Fibroblast of skin of abdomen (primary cell): ENCODE measurements around the gene KIF23. TPM values are rescaled to one million over a fixed set of nuclear protein-coding genes. Genes with fewer than 3 reads are reported as not detected.
A peak's percentile ranks its signal among the peaks of the same experiment; 100 is the strongest.
"Not testable (repeated sequence)": the region's sequence is repeated elsewhere in the genome, so short reads cannot be mapped to it uniquely, and the experiment has no call there.

Source experiments
- DNase-seq: peaks from one replicate; pipeline ENCODE4 v3.0.0-alpha.2; 2013
- polyA plus RNA-seq, 2 experiments: library from polyadenylated mRNA; unstranded; fragments of 120-200 nt; gene quantifications; one replicate each; pipeline ENCODE4 v1.2.1, GENCODE V29; 2013; ENCODE audit not compliant: insufficient read length in 2 of 2

KIF23 gene
- polyA plus RNA-seq (2013, experiment 1 of 2; ENCODE audit: insufficient read length) = 33.8 TPM
- 38.2 TPM for polyA plus RNA-seq (2013, experiment 2 of 2; ENCODE audit: insufficient read length)

DNA sequence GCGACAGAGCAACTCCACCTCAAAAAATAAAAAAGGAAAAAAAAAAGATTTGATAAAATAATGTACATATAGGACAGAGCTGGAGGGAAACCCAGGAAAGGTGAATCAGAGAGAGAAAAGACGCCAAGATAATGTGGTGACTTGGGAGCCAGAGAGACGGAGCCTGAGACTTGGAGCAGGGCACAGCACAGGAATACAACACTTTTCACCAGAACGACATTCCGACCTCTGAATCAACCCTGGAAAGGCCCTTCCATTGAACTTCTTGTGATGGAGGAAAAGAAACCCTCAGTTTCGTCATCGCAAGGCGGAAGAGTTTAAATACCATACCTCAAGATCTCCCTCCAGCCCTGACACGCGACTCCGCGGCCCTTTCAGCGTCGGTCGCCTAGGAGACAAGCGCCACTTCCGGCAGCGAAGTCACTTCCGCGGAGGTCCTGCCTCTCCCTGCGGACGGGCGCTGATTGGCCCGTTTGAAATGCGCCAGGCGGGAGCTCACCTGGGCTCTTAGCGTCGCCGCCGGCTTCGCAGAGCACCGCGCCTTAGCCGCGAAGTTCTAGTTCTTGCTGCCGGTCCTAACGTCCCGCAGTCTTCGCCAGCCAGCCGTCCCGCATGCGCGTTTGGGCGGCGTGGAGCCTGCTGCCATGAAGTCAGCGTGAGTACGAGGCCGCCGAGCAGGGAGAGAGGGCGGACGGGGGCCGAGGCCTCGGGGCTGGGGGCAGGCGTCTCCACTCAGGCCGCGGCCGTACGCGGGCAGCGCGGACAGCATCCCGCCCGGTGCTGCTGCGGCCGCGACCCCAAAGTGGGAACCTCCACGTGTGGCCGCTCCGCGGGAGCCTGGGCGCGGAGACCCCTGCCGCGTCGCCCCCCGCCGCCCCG is at the start of gene KIF23:
Gene KIF23 (plus strand): TSS at position 528 of the 879 bp plus-strand sequence. CDS start 117 bp downstream, at position 645.
- peak; percentile 95 for DNase-seq

DNA sequence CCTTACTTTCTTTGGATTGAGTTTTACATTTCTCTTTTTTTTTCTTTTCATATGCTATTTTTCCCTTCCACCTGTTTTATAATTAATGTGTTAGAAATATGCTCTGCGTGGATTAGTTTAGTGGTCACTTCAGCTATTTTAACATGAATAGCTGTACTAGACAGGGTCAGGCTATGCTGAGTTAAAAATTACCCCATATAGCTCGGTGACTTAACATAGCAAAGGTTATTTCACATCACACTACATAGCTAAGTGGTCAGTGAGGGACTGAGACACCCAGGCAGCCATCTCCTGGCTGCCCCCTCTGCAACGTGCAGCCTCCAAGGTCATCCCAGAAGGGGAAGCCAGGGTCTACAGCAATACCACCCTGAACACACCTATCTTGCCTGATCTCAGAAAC is 46.9 kb upstream of the KIF23 start:
- DNase-seq = no peak

DNA sequence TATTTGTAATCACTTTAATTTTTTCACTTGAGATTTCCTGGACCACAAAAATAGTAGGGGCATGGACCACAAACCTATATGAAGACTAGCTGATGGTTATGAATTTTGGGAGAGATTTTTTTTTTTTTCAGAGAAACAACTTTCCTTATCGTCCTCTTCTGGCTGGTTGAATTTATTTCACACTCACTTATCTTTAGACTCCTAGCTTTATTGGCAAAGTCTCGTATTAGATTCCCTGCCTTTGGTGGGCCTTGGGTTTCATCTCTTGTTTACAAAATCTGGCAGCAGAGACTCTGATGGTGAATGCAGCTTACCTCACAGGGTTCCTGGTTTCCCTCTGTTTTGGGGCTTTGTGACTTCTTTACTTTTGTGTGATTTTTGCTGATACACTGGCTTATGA is 44.5 kb upstream of the KIF23 start:
- no peak for DNase-seq

DNA sequence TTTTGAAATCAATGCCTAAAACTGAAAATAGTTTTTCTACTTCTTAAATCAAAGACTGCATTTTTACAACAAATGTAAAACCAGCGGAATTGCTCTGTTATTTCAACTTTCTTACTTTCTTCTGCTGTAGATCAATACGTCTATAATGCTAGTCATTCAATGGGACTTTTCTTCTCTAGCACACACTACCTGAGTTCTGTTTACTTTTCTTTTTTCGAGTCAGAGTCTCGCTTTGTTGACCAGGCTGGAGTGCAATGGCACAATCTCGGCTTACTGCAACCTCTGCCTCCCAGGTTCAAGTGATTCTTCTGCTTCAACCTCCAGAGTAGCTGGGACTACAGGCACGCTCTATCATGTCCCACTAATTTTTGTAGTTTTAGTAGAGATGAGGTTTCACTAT is 40.7 kb upstream of the KIF23 start:
- DNase-seq = no peak

DNA sequence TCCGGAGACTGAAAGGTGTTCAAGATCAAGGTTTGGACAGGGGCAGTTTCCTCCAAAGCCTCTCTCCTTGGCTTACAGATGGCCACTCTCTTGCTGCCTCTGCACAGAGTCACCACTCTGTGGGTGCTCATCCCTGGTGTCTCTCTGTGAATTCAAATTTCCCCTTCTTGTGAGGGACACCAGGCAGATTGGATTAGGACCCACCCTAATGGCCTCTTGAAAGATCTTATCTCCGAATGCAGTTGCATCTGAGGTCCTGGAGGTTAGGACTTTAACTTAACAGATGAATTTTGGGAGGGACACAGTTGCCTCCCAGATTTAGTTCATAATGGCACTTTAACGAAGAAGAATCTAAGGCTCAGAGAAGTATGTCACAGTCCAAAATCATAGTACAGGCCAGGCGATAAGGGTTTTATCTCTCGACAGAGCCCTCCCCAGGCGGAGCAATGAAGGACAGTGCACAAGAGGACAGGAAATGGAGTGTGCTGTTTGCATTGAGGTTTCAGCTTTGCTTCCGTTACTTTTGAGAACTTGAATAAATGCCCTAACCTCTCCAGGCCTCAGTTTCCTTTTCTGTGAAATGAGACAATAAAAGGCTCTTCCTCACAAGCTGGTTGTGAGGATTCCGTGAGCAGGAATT is 38.9 kb upstream of the KIF23 start:
- DNase-seq = no peak

DNA sequence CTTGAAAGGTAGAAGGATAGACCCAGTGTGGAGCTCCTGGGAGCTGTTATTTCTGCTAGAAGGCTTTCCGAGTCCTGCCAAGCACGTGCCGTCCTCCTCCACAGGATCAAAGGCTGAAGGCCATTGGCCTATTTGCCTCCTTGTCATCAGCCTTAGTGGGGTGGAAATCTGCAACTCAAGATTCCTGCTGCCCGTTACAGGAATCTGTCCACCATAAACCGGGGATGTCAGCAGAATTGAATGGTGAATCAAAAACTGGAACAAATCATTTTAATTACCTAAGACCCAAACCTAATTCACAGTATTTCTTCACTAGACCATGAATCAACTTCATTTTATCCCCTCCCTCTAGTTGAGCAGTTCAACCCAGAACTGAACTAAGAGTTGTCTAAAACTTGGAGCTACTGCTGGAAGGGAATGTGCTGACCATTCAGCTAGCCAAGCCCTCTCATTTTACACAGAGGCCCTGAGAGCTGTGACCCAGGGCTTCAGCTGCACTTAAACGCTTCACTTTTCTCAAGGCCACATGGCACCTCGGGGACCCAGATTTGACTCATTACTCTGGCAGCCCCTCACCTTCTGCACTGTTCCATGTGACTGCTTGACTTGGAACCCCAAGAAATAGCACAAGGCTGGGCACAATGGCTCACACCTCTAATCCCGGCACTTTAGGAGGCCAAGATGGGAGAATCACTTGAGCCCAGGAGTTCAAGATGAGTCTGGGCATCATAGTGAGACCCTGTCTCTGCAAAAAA is 36.8 kb upstream of the KIF23 start:
- DNase-seq = no peak

DNA sequence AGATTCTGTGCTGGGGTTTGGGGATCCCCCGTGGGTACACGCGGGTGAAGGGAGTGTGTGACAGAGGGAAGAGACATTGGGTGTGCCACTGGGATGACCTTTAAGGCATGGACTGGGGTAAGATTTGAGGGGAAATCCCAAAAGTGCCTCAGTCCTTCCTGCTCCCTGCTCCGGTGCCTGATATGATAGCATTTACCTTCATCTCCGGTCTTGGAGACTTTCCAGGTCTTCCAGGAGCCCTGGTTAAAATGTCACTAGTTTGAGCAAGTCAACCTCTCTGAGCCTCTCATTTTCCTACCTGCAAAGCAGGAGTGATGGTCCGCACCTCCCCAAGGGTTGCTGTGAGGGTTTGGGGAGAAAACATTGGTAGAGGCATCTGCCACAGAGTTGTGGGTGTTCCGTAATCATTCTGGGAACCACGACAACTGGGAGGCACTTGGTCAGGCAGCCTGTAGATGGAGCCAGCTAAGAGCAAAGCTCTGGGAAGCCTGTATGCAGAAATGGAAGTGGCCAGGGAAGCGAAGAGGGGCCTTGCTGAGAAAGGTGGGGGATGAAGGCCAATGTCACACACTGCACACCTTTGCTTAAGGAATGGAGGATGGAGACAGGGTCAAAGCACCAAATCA is 33.9 kb upstream of the KIF23 start:
- DNase-seq = no peak

DNA sequence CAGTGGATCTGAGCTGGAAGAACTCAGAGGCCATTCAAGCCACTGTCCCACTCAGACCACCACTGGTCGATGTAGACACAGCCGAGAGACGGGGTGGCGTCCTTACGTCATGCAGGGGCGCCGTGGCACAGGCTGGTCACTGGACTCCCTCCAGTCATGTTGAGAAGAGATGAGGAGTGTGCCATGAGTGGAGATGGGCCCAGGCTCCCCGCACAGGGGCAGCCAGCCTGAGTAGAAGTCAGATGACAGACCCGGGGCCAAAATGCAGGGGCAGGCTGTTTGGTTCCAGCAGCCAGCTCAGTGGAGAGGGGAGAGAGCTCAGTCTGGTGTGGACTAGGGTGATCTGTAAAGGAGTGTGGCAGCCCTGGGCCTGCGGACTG is 33.4 kb upstream of the KIF23 start:
- no peak for DNase-seq

DNA sequence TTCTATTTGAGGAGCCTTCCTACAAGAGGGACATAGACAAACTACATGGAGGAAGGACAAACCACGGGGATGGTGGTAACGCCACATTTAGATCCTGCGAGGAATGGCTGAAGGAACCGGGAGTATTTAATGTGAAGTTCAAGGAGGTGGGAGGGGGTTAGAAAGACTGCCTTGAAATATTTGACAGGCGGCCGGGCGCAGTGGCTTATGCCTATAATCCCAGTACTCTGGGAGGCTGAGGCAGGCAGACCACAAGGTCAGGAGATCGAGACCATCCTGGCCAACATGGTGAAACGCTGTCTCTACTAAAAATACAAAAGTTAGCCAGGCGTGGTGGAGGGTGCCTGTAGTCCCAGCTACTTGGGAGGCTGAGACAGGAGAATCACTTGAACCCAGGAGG is 32.0 kb upstream of the KIF23 start:
- DNase-seq = not testable (repeated sequence)

DNA sequence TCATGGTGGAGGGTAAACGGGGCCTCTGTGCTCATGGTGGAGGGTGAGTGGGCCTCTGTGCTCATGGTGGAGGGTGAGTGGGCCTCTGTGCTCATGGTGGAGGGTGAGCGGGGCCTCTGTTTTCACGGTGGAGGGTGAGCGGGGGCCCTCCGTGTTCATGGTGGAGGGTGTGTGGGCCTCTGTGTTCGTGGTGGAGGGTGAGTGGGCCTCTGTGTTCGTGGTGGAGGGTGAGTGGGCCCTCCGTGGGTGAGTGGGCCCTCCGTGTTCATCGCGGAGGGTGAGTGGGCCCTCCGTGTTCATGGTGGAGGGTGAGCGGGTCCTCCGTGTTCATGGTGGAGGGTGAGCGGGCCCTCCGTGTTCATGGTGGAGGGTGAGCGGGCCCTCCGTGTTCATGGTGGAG is 30.1 kb upstream of the KIF23 start:
- not testable (repeated sequence) for DNase-seq

DNA sequence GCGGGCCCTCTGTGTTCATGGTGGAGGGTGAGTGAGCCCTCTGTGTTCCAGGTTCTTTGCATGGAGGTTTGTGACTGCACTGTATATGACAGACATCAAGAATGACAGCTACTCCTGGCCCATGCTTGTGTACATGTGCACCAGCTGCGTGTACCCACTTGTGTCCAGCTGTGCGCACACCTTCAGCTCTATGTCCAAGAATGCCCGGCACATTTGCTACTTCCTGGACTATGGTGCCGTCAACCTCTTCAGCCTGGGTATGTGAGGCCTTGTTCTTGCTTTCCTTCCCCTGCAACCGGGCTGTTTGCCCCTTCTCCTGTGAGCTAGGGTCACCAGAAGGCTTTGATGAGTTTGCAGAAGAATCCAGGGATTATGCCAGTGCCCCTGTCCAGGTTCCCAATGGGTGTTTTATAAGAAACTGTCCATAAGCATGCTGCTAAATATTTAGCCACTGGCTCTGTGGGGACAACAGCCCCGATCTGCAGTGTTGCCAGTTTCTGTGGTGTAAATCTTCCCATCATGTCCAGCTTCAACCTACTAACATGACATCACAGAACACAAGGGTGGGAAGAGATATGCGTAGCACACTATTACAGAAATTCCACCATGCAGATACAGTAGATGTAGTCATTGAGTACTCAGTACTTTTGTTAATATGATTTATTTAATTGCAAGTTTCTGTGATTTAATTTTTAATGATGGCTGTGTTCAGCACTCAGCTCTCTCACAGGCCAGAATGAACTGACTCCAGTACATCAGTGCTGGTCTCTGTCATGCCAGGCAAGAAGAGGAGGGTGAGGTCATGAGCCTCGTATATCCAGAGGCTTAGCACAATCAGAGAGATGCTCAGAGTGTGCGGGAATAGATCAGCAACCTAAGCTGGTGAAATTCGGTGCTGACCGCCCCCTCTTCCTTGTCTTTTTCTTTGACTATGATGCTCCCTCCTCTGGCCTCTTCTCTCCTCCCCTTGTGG is 29.2 kb upstream of the KIF23 start:
- no peak for DNase-seq

DNA sequence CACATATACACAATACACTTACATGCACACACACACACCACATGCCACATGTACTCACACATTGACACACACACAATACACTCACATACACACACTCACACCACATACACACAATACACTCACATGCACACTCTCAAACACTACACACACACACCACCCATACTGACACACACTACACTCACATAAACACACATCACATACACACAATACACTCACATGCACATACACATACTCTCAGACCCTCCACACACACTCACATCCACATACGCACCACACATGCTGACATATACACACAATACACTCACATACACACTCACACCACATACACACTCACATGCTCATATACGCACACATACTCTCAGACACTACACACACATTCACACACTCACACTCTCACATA is 28.3 kb upstream of the KIF23 start:
- no peak for DNase-seq

DNA sequence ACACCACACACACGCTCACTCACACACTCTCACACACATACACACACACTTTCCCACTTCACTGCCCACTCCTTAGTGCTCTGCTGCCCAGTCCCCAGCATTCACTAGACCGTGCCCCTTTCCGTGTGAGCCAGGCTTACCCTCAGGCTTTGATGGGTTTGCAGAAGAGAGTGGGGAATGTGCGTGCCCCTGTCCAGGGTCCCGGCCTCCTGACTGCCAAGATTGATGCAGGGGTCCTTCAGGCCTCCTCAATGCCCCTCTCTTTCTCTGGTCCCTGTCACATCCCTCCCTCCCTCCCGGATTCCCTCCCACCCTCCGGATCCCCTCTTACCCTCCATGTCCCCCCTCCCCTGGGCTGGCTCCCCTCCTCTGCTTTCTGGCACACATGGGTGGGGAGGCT is 27.9 kb upstream of the KIF23 start:
- no peak for DNase-seq

DNA sequence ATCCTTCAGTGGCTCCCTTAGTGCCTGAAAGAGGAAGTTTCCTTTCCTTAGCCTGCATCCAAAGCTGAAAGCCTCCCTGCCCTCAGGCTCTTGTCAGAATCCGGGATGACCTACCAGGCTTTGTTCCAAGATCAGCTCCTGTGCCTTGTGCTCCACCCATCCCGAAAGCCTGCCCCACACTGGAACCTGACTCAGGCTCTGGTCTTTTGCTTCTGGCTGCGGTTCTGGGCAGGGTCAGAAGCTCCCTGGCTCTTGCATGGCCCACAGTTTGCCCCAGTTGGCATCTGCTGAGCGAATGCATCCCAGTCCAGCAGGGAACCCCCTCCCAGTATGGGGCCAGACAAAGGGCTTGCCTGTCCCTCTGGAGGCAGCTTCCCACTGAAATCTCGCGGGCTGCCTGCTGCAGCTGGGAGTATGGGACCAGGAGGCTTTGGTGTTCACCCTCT is 25.9 kb upstream of the KIF23 start:
- DNase-seq = no peak

DNA sequence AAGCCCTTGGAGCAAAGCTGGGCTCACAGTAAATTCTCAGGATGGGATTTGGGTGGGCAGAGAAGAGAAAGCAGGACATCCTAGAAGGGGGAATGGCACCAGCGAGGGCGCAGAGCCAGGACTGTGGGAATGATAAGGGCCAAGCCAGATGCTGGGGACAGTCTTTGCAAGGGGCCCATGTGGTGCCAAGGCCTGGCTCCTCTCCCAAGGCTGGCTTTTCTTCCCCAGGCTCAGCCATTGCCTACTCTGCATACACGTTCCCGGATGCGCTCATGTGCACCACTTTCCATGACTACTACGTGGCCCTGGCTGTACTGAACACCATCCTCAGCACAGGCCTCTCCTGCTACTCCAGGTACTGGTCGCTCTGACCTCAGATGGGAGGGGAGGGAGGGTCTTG is 24.7 kb upstream of the KIF23 start:
- DNase-seq = no peak

DNA sequence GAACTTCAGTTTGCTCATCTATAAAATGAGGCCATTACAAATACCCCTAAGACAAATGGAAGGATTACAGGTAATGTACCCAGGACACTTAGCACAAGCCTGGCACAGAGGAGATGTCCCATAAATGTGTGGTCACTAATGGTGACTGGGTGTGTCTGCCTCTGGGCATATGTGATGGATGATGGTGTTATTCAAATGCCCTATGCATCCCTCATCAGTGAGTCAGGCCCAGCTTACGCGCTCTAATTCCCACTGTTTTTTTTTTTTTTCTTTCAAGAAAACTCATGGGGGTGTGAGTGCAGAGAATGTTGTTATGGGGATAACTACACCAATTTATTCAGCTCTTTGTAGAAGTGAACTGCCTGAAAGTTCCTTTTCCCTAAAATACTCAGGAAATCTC is 23.6 kb upstream of the KIF23 start:
- peak; percentile 63 for DNase-seq

DNA sequence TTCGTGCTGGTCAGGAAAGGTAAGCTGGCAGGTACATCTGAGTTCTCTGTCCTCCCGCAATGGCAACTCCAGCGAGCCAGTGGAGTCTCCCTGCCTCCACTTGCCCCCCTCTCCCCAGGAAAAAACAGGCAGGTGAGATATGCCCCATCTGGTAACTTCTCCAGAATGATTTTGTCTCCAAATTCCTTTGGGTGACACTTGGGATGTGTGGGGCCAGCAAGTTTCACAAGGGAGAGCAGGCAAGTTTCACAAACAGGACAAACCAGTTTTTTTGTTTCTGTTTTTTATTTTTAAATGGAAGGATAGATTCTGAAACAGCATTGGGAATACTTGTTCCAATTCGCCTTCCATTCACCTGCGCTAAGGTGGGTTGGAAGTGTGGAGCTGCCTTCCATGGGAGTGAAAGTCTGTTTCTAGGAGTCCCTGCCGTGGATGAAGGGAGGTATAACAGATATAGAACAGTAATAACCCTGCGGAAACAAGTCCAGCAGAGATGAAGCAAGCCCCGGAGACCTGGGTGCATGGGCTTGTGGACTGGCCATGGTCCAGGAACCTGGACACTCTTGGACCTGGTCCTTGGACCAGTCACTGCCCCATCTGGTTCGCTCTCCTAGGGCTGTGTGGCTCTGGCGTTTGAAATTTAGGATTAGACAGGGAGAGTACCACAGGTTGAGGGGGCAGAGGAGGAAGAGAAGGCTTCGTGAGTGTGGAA is 22.9 kb upstream of the KIF23 start:
- no peak for DNase-seq

DNA sequence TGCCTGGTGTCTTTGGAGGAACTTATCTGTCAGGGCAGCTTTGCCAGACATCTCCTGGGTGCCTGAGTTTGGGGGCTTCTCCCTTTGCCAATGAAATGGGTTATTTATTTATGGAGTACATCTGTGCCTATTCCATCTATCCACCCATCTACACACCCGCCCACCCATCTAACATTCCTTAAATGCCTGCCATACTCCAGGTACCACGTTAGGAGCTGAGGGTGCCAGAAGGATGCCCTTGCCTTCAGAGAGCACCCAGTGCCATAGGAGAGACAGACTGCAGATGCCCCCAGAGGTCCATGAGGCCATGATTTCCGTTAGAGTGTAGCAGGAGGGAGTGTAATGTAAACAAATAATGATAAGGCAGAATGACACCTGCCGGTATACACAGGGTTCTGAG is 21.8 kb upstream of the KIF23 start:
- DNase-seq = no peak

DNA sequence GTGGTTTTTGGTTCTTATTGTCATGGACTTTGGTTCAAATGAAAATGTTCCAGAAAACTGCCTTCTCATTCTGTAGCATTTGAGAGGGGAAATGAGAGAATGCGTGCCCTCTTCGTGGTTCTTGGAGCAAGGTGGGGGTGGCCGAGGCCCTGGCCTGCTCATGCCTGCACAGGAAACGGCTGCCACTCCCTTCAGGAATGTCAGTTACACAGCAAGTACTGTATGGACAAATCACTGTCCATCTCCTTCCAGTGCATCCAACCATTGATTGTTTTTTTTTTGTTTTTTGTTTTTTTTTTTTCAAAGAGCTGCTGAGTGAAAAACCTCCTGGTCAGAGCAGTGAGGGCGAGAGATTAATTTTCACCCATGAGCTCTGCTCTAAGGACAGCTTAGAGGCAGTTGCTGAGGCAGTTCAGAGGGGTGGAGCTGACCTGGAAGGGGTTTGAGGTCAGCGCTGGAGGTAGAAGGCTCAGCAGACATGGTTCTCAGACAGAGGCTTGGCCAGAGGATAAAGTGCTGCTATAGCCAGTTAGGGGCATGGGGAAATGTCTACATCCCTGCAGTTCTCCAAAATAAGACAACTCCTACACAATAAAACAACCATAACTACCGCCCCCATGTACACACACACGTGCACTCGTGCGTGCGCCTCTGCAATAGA is 20.2 kb upstream of the KIF23 start:
- DNase-seq = no peak
